Keratinocyte (primary cell): ENCODE data around the gene TUBA4B.

Source experiments
- CTCF ChIP-seq, 3 experiments: IDR thresholded peaks in 1 of 3; conservative IDR thresholded peaks in 1 of 3; optimal IDR thresholded peaks in 1 of 3; 2 replicates in 2 of 3; 3 replicates in 1 of 3; pipeline versions ENCODE3 to v1.5.1; 2011; ENCODE audit warnings: low read length in 3 of 3, mild to moderate bottlenecking in 3 of 3, moderate library complexity in 2 of 3, control low read depth in 1 of 3, inconsistent platforms in 1 of 3; ENCODE audit not compliant: insufficient read depth in 2 of 3; ENCODE audit errors: extremely low read depth in 1 of 3
- EZH2 ChIP-seq: IDR thresholded peaks from one replicate; pipeline ENCODE4 v1.6.1; 2012; ENCODE audit warnings: inconsistent platforms, mild to moderate bottlenecking, low read length, moderate library complexity

GRCh38 chr2:219252900-219253752 is at the start of gene TUBA4B:
- TF ChIP-seq CTCF (optimal IDR thresholded peaks at IDR 0.05 in 1 of 3, IDR thresholded peaks at IDR 0.05 in 1 of 3, conservative IDR thresholded peaks at IDR 0.05 in 1 of 3; ENCODE audit: extremely low read depth in 1 of 3, insufficient read depth in 2 of 3, low read length in 3 of 3) (no peak), EZH2 (no peak)
